NCI-H524 (cell line): Measurements from ENCODE around the gene SPATA12.
"Not testable (repeated sequence)": the region's sequence is repeated elsewhere in the genome, so short reads cannot be mapped to it uniquely, and the experiment has no call there.

ENCODE experiments used
- DNase-seq, 2 experiments: peaks; one replicate each; lab custom pipeline; 2025; lab: John Stamatoyannopoulos, UW

SPATA12 gene

GRCh38 chr3:57083266-57083995, 23.0 kb downstream of the SPATA12 start:
- not testable (repeated sequence) for DNase-seq

- DNase-seq: no peak
These were observed 24.7 kb downstream of the SPATA12 start for GRCh38 chr3:57085211-57085610.

- DNase-seq: no peak
These were observed 25.7 kb downstream of the SPATA12 start for GRCh38 chr3:57086201-57086600.

GRCh38 chr3:57087361-57088092, 27.1 kb downstream of the SPATA12 start:
- no peak for DNase-seq

GRCh38 chr3:57088503-57088902, 28.0 kb downstream of the SPATA12 start:
- no peak for DNase-seq

GRCh38 chr3:57089043-57089442, 28.6 kb downstream of the SPATA12 start:
- no peak for DNase-seq

- no peak for DNase-seq
These were observed 31.2 kb downstream of the SPATA12 start for GRCh38 chr3:57091521-57092273.

GRCh38 chr3:57093489-57093888, 33.0 kb downstream of the SPATA12 start:
- DNase-seq: no peak

GRCh38 chr3:57093971-57094535, 33.6 kb downstream of the SPATA12 start:
- no peak for DNase-seq

- peak; percentile 30 to 74 for DNase-seq
These were observed 34.1 kb downstream of the SPATA12 start for GRCh38 chr3:57094575-57094974.

GRCh38 chr3:57095363-57095762, 34.9 kb downstream of the SPATA12 start:
- peak in 1 of 2 experiments; percentile 3 for DNase-seq

- DNase-seq: no peak
These were observed 37.1 kb downstream of the SPATA12 start for GRCh38 chr3:57097536-57097935.

- DNase-seq: no peak
These were observed 38.2 kb downstream of the SPATA12 start for GRCh38 chr3:57098418-57099310.

GRCh38 chr3:57100046-57100695, 39.7 kb downstream of the SPATA12 start:
- peak; percentile 59 to 71 for DNase-seq

- DNase-seq: no peak
These were observed 45.1 kb downstream of the SPATA12 start for GRCh38 chr3:57105585-57105984.

- no peak for DNase-seq
These were observed 48.2 kb downstream of the SPATA12 start for GRCh38 chr3:57108684-57109083.

- no peak for DNase-seq
These were observed 49.2 kb downstream of the SPATA12 start for GRCh38 chr3:57109437-57110199.

- no peak for DNase-seq
These were observed 49.8 kb downstream of the SPATA12 start for GRCh38 chr3:57110214-57110613.

- DNase-seq: peak; percentile 88 to 94
These were observed 50.3 kb downstream of the SPATA12 start for GRCh38 chr3:57110798-57111197.

- DNase-seq: peak in 1 of 2 experiments; percentile 9
These were observed 51.7 kb downstream of the SPATA12 start for GRCh38 chr3:57112206-57112605.
